DOHH2 (cell line): ENCODE results near the gene KIR2DL3.
"Not testable (repeated sequence)": the region's sequence is repeated elsewhere in the genome, so short reads cannot be mapped to it uniquely, and the experiment has no call there.

Experiments
- H3F3A ChIP-seq: fragments of 200-600 bp; sonication (generic), shearing (Covaris generic); 2 replicates; pipeline ENCODE4 v1.6.0; 2016; ENCODE audit warnings: antibody characterized with exemption, mild to moderate bottlenecking; ENCODE audit not compliant: control insufficient read depth, insufficient read depth
- H3K27ac ChIP-seq: fragments of 200-600 bp; sonication (generic); 2 replicates; pipeline ENCODE4 v1.5.1; 2014; ENCODE audit warnings: low read depth, mild to moderate bottlenecking, low read length, moderate library complexity
- H3K27me3 ChIP-seq: fragments of 200-600 bp; sonication (generic); 2 replicates; pipeline ENCODE4 v1.6.1; 2014; ENCODE audit warnings: mild to moderate bottlenecking, low read length, mixed read lengths; ENCODE audit not compliant: control insufficient read depth
- H3K36me3 ChIP-seq: fragments of 200-600 bp; sonication (generic); 2 replicates; pipeline ENCODE4 v1.6.1; 2014; ENCODE audit warnings: mild to moderate bottlenecking, low read length, moderate library complexity, mixed read lengths; ENCODE audit not compliant: control insufficient read depth
- H3K4me1 ChIP-seq: fragments of 200-600 bp; sonication (generic); 2 replicates; pipeline ENCODE4 v1.6.1; 2014; ENCODE audit warnings: mild to moderate bottlenecking, low read length, mixed read lengths; ENCODE audit not compliant: control insufficient read depth
- H3K4me2 ChIP-seq: fragments of 200-600 bp; sonication (generic); 2 replicates; pipeline ENCODE4 v1.6.0; 2014; ENCODE audit warnings: mild to moderate bottlenecking, low read length, moderate library complexity
- H3K4me3 ChIP-seq: fragments of 200-600 bp; sonication (generic); 2 replicates; pipeline ENCODE4 v1.5.1; 2014; ENCODE audit warnings: mild to moderate bottlenecking, low read length, mixed read lengths
- H3K79me2 ChIP-seq: fragments of 200-600 bp; sonication (generic); 2 replicates; pipeline ENCODE4 v1.6.1; 2014; ENCODE audit warnings: mild to moderate bottlenecking, low read length, mixed read lengths; ENCODE audit not compliant: control insufficient read depth
- H3K9me2 ChIP-seq: fragments of 200-600 bp; sonication (generic); replicated peaks from 2 replicates; pipeline ENCODE4 v1.6.1; 2014; ENCODE audit warnings: mild to moderate bottlenecking, low read length, mixed read lengths; ENCODE audit not compliant: control insufficient read depth
- H3K9me3 ChIP-seq: fragments of 200-600 bp; sonication (generic); 2 replicates; pipeline ENCODE4 v1.6.1; 2014; ENCODE audit warnings: antibody characterized with exemption, low read length, mixed read lengths; ENCODE audit not compliant: control insufficient read depth, insufficient read depth
- H4K20me1 ChIP-seq: fragments of 200-600 bp; sonication (generic); 2 replicates; pipeline ENCODE4 v1.6.0; 2014; ENCODE audit warnings: low read depth, mild to moderate bottlenecking, antibody characterized with exemption, low read length, moderate library complexity; ENCODE audit not compliant: control insufficient read depth, insufficient read depth
- CTCF ChIP-seq: fragments of 200-600 bp; sonication (generic); IDR thresholded peaks from one replicate; pipeline ENCODE4 v1.5.1; 2014; ENCODE audit warnings: antibody characterized with exemption, mild to moderate bottlenecking, low read depth, low read length; ENCODE audit not compliant: poor library complexity, severe bottlenecking
- EZH2phosphoT487 ChIP-seq: fragments of 200-600 bp; sonication (generic); IDR thresholded peaks from 2 replicates; pipeline ENCODE4 v1.6.1; 2017; ENCODE audit warnings: borderline replicate concordance, mild to moderate bottlenecking, antibody characterized with exemption, low read length, moderate library complexity, mixed read lengths

KIR2DL3 gene

GRCh38 chr19:54696117-54696548, 42.2 kb upstream of the KIR2DL3 start:
- Histone ChIP-seq H3K36me3 (no peaks in the 10 kb centered on the region), H3K4me1 (no peaks in the 10 kb centered on the region), H3K4me3 (no peak overlapping the region), H3K9me2 (no peaks in the 10 kb centered on the region), H3K27ac (no peak overlapping the region), H3K4me2 (no peak overlapping the region), H4K20me1 (no peaks in the 10 kb centered on the region), H3K9me3 (no peaks in the 10 kb centered on the region), H3K79me2 (no peaks in the 10 kb centered on the region), H3F3A (no peaks in the 10 kb centered on the region), H3K27me3 (peaks cover 4% of the 10 kb centered on the region; the same call in 1 of the 2 replicates)
- TF ChIP-seq EZH2phosphoT487 (no peak), CTCF (no peak)

GRCh38 chr19:54696766-54697165, 41.5 kb upstream of the KIR2DL3 start:
- TF ChIP-seq EZH2phosphoT487 (no peak), CTCF (no peak)
- H3K27me3 ChIP-seq = peaks cover 4% of the 10 kb centered on the region; the same call in 1 of the 2 replicates
- no peak overlapping the region for H3K27ac ChIP-seq
- H3K9me3 ChIP-seq = no peaks in the 10 kb centered on the region
- H3K36me3 ChIP-seq = no peaks in the 10 kb centered on the region
- H3K9me2 ChIP-seq = no peaks in the 10 kb centered on the region
- no peaks in the 10 kb centered on the region for H3K4me1 ChIP-seq
- no peaks in the 10 kb centered on the region for H4K20me1 ChIP-seq
- H3K4me2 ChIP-seq = no peak overlapping the region
- no peak overlapping the region for H3K4me3 ChIP-seq
- no peaks in the 10 kb centered on the region for H3F3A ChIP-seq
- H3K79me2 ChIP-seq = no peaks in the 10 kb centered on the region

DNA sequence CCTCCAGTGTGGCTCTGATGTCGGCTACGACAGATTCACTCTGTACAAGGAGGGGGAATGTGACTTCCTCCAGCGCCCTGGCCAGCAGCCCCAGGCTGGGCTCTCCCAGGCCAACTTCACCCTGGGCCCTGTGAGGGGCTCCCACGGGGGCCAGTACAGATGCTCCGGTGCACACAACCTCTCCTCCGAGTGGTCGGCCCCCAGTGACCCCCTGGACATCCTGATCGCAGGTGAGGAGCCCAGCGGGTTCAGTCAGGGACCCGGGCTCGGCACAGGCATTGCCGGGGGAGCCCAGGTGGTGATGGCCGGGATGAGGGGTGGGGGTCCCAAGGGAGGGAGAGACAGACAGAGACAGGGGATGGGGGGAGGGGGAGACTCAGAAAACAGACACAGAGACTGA, 40.6 kb upstream of the KIR2DL3 start:
- not testable (repeated sequence) for H4K20me1 ChIP-seq, H3K4me3 ChIP-seq, H3K4me2 ChIP-seq, H3K79me2 ChIP-seq, H3K4me1 ChIP-seq, H3K9me2 ChIP-seq, H3K36me3 ChIP-seq, H3F3A ChIP-seq, H3K27ac ChIP-seq, H3K27me3 ChIP-seq, H3K9me3 ChIP-seq

DNA sequence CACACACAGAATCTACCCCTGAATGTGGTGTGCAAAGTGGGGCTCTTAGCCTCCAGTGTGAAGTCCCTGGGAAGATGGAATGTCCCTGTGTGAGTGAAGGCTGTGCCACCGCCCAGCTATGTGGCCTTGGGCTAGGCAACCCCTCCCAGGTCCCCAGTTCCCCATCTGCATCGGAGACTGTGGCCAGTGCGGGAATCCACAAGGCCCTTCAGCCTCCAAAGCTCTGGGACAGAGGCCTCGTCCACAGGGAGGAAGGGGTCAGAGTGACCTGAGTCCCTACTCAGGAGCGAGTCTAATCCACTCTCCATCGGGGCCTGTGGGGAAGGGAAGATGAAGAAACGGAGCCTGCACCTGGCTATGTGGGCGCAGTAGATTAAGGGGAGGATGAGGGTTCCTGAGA, 33.4 kb upstream of the KIR2DL3 start:
- Histone ChIP-seq H3K9me2 (no peaks in the 10 kb centered on the region), H3K27me3 (peaks cover 9% of the 10 kb centered on the region; the same call in 1 of the 2 replicates), H3K9me3 (no peaks in the 10 kb centered on the region), H3K4me2 (no peak overlapping the region), H3F3A (no peaks in the 10 kb centered on the region), H3K4me1 (peaks cover 13% of the 10 kb centered on the region), H3K79me2 (no peaks in the 10 kb centered on the region), H4K20me1 (no peaks in the 10 kb centered on the region), H3K36me3 (no peaks in the 10 kb centered on the region), H3K27ac (no peak overlapping the region), H3K4me3 (no peak overlapping the region)
- TF ChIP-seq CTCF = no peak
- TF ChIP-seq EZH2phosphoT487 = no peak
